OCI-LY7 (cell line): Measurements from ENCODE around the gene TP53I11. TPM values are rescaled to one million over a fixed set of nuclear protein-coding genes. Genes with fewer than 3 reads are reported as not detected.
A peak's percentile ranks its signal among the peaks of the same experiment; 100 is the strongest.

Source experiments
- BruUV-seq: library from RNA; stranded (reverse); fragments of 400-500 nt; replicated peaks from 2 replicates; lab custom pipeline; 2021; lab: Mats Ljungman, UMichigan
- CTCF ChIA-PET: fragments of 300-600 bp; sonication (Branson Sonifier 250); formaldehyde crosslinking; loops from one replicate; lab custom pipeline; 2022; ENCODE audit warnings: antibody characterized with exemption; ENCODE audit not compliant: unreplicated experiment; lab: Charles Lee
- POLR2A ChIA-PET: fragments of 300-600 bp; sonication (Branson Sonifier 250); formaldehyde crosslinking; loops from one replicate; lab custom pipeline; 2022; ENCODE audit warnings: antibody characterized with exemption; lab: Charles Lee
- DNase-seq: peaks from one replicate; pipeline ENCODE4 v3.0.0-alpha.2; 2015; ENCODE audit warnings: low spot score
- H2AFZ ChIP-seq: fragments of 200-600 bp; sonication (generic), shearing (Covaris generic); 2 replicates; pipeline ENCODE4 v1.6.1; 2014; ENCODE audit warnings: mild to moderate bottlenecking, antibody characterized with exemption, low read length, moderate library complexity
- H3K27ac ChIP-seq: fragments of 200-600 bp; sonication (generic); 2 replicates; pipeline ENCODE4 v1.5.1; 2014; ENCODE audit warnings: mixed run types, low read depth, mild to moderate bottlenecking, moderate library complexity, low read length, inconsistent platforms; ENCODE audit not compliant: poor library complexity, severe bottlenecking
- H3K36me3 ChIP-seq: fragments of 200-600 bp; sonication (generic); 2 replicates; pipeline ENCODE4 v1.6.1; 2014; ENCODE audit warnings: mild to moderate bottlenecking, antibody characterized with exemption, low read length, moderate library complexity, mixed read lengths; ENCODE audit not compliant: insufficient read depth
- H3K4me1 ChIP-seq: fragments of 200-600 bp; sonication (generic); 2 replicates; pipeline ENCODE4 v1.5.1; 2014; ENCODE audit warnings: mild to moderate bottlenecking, low read length; ENCODE audit not compliant: insufficient read depth, poor library complexity, severe bottlenecking
- H3K4me2 ChIP-seq: fragments of 200-600 bp; sonication (generic); 2 replicates; pipeline ENCODE4 v1.6.1; 2014; ENCODE audit warnings: mild to moderate bottlenecking, low read length
- H3K4me3 ChIP-seq: fragments of 200-600 bp; sonication (generic); 2 replicates; pipeline ENCODE4 v1.5.1; 2014; ENCODE audit warnings: mild to moderate bottlenecking, low read depth, low read length; ENCODE audit not compliant: poor library complexity, severe bottlenecking
- H3K79me2 ChIP-seq: fragments of 200-600 bp; sonication (generic); 2 replicates; pipeline ENCODE4 v1.6.1; 2016; ENCODE audit warnings: low read depth, mild to moderate bottlenecking, low read length, moderate library complexity, mixed read lengths; ENCODE audit not compliant: insufficient read depth
- H3K9me2 ChIP-seq: fragments of 200-600 bp; sonication (generic); 2 replicates; pipeline ENCODE4 v1.6.1; 2016; ENCODE audit warnings: mild to moderate bottlenecking, low read length, mixed read lengths; ENCODE audit not compliant: insufficient read depth
- H3K9me3 ChIP-seq: fragments of 200-600 bp; sonication (generic); 2 replicates; pipeline ENCODE4 v1.6.1; 2014; ENCODE audit warnings: mild to moderate bottlenecking, mixed run types, low read length, mixed read lengths
- H4K20me1 ChIP-seq: fragments of 200-600 bp; sonication (generic); 2 replicates; pipeline ENCODE4 v1.6.1; 2014; ENCODE audit warnings: mild to moderate bottlenecking, antibody characterized with exemption, low read length, moderate library complexity, mixed read lengths; ENCODE audit not compliant: insufficient read depth
- EZH2phosphoT487 ChIP-seq: fragments of 200-600 bp; sonication (generic); IDR thresholded peaks from 2 replicates; pipeline ENCODE4 v1.6.1; 2018; ENCODE audit warnings: low read depth, borderline replicate concordance, mild to moderate bottlenecking, mixed run types, antibody characterized with exemption, low read length, moderate library complexity, mixed read lengths
- intact Hi-C: fragments of 100-400 bp; cut with micrococcal nuclease; formaldehyde crosslinking; loops from one replicate; pipeline ENCODE4 v1.10.0; 2022; ENCODE audit not compliant: unreplicated experiment
- total RNA-seq, 2 experiments: library from RNA; depleted of rRNA in 1 of 2; stranded (reverse); fragments of >200 nt in 1 of 2; shearing (Covaris generic) in 1 of 2; gene quantifications; 2 replicates each; pipeline ENCODE4 v1.2.3, GENCODE V29; 2014 to 2022
- TF ChIP-seq, protein P1 (sequence below): fragments of 200-600 bp; sonication (generic); conservative IDR thresholded peaks from 2 replicates; pipeline ENCODE4 v1.5.1; 2014; ENCODE audit warnings: mild to moderate bottlenecking, antibody characterized with exemption, low read length, moderate library complexity, mixed read lengths

TP53I11 gene
- total RNA-seq, 2 experiments from 2014 or later = 0.25 to 0.51 TPM

DNA sequence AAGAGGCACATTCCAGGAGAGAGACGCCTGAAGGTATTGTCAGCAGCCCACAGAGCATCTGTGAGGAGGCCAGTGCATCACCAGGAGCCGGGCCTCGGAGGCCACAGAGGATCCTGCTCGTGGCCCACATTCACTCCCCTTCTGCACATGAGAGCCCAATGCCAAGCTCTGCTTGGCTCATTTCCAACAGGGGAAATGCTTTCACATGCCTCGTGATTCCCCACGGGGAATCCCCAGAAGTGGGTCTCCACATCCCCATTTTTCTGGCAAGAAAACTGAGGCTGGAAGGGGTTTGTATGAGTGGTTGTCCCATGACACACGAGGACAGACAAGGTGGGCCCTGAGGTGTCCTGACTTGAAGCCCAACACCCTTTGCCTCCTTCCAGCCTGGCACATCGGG is 34.4 kb downstream of the TP53I11 start:
- peaks cover 6% of the 10 kb centered on the region for H3K4me1 ChIP-seq
- ChIA-PET POLR2A (interaction anchor here (0.8 kb wide), 1 partner anchor 60 kb away, joined by 4 read pairs; no protein-coding TSS in a partner anchor), CTCF (no interaction called here)
- H2AFZ ChIP-seq = no peak overlapping the region
- no peak for DNase-seq
- H3K9me3 ChIP-seq = no peaks in the 10 kb centered on the region
- H4K20me1 ChIP-seq = no peaks in the 10 kb centered on the region
- TF ChIP-seq EZH2phosphoT487 = no peak
- TF ChIP-seq, protein P1, sequence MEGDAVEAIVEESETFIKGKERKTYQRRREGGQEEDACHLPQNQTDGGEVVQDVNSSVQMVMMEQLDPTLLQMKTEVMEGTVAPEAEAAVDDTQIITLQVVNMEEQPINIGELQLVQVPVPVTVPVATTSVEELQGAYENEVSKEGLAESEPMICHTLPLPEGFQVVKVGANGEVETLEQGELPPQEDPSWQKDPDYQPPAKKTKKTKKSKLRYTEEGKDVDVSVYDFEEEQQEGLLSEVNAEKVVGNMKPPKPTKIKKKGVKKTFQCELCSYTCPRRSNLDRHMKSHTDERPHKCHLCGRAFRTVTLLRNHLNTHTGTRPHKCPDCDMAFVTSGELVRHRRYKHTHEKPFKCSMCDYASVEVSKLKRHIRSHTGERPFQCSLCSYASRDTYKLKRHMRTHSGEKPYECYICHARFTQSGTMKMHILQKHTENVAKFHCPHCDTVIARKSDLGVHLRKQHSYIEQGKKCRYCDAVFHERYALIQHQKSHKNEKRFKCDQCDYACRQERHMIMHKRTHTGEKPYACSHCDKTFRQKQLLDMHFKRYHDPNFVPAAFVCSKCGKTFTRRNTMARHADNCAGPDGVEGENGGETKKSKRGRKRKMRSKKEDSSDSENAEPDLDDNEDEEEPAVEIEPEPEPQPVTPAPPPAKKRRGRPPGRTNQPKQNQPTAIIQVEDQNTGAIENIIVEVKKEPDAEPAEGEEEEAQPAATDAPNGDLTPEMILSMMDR = no peak
- no peak overlapping the region for H3K4me3 ChIP-seq
- no peak overlapping the region for H3K27ac ChIP-seq
- intact Hi-C loops = loop anchor here (10.0 kb wide), 1 partner anchor 362 kb away; no protein-coding TSS in a partner anchor
- no peaks in the 10 kb centered on the region for H3K79me2 ChIP-seq
- H3K36me3 ChIP-seq = no peaks in the 10 kb centered on the region
- no peaks in the 10 kb centered on the region for H3K9me2 ChIP-seq
- BruUV-seq = no TSS peak
- H3K4me2 ChIP-seq = no peak overlapping the region

DNA sequence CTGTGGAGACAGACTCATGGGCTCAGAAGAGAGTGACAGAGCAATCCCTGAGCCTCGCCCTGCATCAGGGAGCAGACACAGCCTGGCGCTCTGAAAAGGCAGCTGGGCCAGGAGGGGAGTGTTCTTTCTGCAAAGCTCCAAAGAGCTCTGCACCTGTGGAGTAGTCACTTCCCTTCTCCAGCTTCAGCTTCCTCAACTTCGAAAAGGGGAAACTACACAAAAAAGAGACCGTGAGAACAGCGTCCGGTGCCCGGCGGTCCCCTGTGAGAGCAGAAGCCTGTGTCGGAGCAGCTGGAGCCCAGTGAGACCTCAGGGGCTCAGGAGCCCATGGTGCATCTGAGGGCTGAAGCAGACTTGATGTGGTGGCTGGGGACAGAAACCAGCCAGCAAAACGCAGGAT is 35.1 kb downstream of the TP53I11 start:
- Histone ChIP-seq H3K36me3 (no peaks in the 10 kb centered on the region), H3K4me2 (no peak overlapping the region; the same call in 1 of the 2 replicates), H4K20me1 (no peaks in the 10 kb centered on the region), H3K4me1 (peaks cover 6% of the 10 kb centered on the region), H3K27ac (no peak overlapping the region), H2AFZ (no peak overlapping the region), H3K9me3 (no peaks in the 10 kb centered on the region), H3K4me3 (no peak overlapping the region), H3K9me2 (no peaks in the 10 kb centered on the region), H3K79me2 (no peaks in the 10 kb centered on the region)
- POLR2A ChIA-PET = interaction anchor here (0.8 kb wide), 1 partner anchor 61 kb away, joined by 4 read pairs; no protein-coding TSS in a partner anchor
- intact Hi-C loops = loop anchor here (10.0 kb wide), 1 partner anchor 361 kb away; no protein-coding TSS in a partner anchor
- peak; percentile 38 for DNase-seq
- BruUV-seq = no TSS peak
- CTCF ChIA-PET = no interaction called here
- TF ChIP-seq, protein P1 = no peak
- TF ChIP-seq EZH2phosphoT487 = no peak

DNA sequence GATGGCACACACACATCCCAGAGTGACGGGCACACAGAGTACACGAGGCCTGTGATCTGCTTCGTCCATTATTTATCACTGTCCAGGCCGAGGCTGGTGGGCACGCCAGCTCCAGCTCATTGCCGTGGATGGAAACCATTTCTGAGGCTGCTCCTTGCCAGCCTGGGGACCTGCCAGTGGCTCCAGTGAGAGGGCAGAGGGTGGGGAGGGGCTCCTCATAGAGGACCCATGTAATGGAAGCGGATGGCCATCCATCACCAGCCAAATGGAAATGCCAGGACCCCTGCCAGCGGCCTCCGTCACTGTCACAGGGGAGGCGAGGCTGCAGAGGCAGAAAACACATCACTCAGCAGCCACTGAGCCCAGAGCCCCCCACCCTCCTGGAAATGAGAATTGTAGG is 35.7 kb downstream of the TP53I11 start:
- Histone ChIP-seq H2AFZ (no peak overlapping the region), H3K4me1 (peaks cover 6% of the 10 kb centered on the region), H3K4me2 (no peak overlapping the region; the same call in 1 of the 2 replicates), H3K9me2 (no peaks in the 10 kb centered on the region), H3K27ac (no peak overlapping the region), H3K36me3 (no peaks in the 10 kb centered on the region), H3K4me3 (no peak overlapping the region), H3K9me3 (no peaks in the 10 kb centered on the region), H3K79me2 (no peaks in the 10 kb centered on the region), H4K20me1 (no peaks in the 10 kb centered on the region)
- BruUV-seq = no TSS peak
- POLR2A ChIA-PET = no interaction called here
- intact Hi-C loops = loop anchor here (10.0 kb wide), 1 partner anchor 360 kb away; no protein-coding TSS in a partner anchor
- DNase-seq = no peak
- CTCF ChIA-PET = no interaction called here
- TF ChIP-seq, protein P1 = no peak
- no peak for TF ChIP-seq EZH2phosphoT487
